CD4-positive, alpha-beta T cell (primary cell): Measurements from ENCODE around the gene EPHA1. TPM values are rescaled to one million over a fixed set of nuclear protein-coding genes. Genes with fewer than 3 reads are reported as not detected.

Experiments
- ATAC-seq: fragments of 200-7000 bp; cut with Tn5 transposase; one replicate; pipeline ENCODE4 v1.10.0; 2022; ENCODE audit warnings: mild to moderate bottlenecking; ENCODE audit not compliant: poor library complexity
- CTCF ChIA-PET: fragments of 350-600 bp; sonication (Branson Sonifier 250); formaldehyde crosslinking; loops from one replicate; lab custom pipeline; 2021; ENCODE audit warnings: antibody characterized with exemption, inconsistent platforms; lab: Charles Lee
- POLR2A ChIA-PET: fragments of 350-600 bp; sonication (Branson Sonifier 250); formaldehyde crosslinking; loops from one replicate; lab custom pipeline; 2021; ENCODE audit warnings: antibody characterized with exemption, inconsistent platforms; lab: Charles Lee
- DNase-seq, 14 experiments: peaks; one replicate each; pipeline ENCODE4 v3.0.0-alpha.2; 2013 to 2020; ENCODE audit warnings: mixed read lengths in 2 of 14
- H3K27ac ChIP-seq, 2 donors: one replicate each; pipeline versions ENCODE4 v1.5.1 to v1.7.0; 2013; ENCODE audit warnings: low read length in 2 of 2, low read depth in 1 of 2, mild to moderate bottlenecking in 1 of 2
- H3K27me3 ChIP-seq, 2 experiments: 1 replicate in 1 of 2; 2 replicates in 1 of 2; pipeline versions ENCODE4 v1.6.1 to v1.7.0; 2013; ENCODE audit warnings: low read length in 2 of 2, control low read depth in 1 of 2, mild to moderate bottlenecking in 1 of 2, moderate library complexity in 1 of 2; ENCODE audit not compliant: insufficient read depth in 2 of 2, control insufficient read depth in 1 of 2
- H3K36me3 ChIP-seq: one replicate; pipeline ENCODE4 v1.6.1; 2013; ENCODE audit warnings: low read length, control low read depth; ENCODE audit not compliant: insufficient read depth
- H3K4me1 ChIP-seq: one replicate; pipeline ENCODE4 v1.6.1; 2013; ENCODE audit warnings: low read length, control low read depth; ENCODE audit not compliant: insufficient read depth
- H3K4me3 ChIP-seq: one replicate; pipeline ENCODE4 v1.5.1; 2013; ENCODE audit warnings: mild to moderate bottlenecking, low read length, moderate library complexity
- H3K9me3 ChIP-seq, 2 experiments: 1 replicate in 1 of 2; 2 replicates in 1 of 2; pipeline versions ENCODE4 v1.6.1 to v1.7.0; 2013; ENCODE audit warnings: low read length in 2 of 2, mild to moderate bottlenecking in 2 of 2, control low read depth in 1 of 2, moderate library complexity in 1 of 2; ENCODE audit not compliant: control insufficient read depth in 1 of 2, insufficient read depth in 1 of 2
- H3K27ac Mint-ChIP-seq: one replicate; pipeline ENCODE4 v1.8.0; 2020; ENCODE audit warnings: mixed read lengths
- H3K27me3 Mint-ChIP-seq: one replicate; pipeline ENCODE4 v1.8.0; 2021; ENCODE audit warnings: mixed read lengths
- H3K36me3 Mint-ChIP-seq: one replicate; pipeline ENCODE4 v1.8.0; 2021; ENCODE audit warnings: low read depth, mixed read lengths
- H3K4me1 Mint-ChIP-seq: one replicate; pipeline ENCODE4 v1.8.0; 2021; ENCODE audit warnings: low read depth, mixed read lengths
- H3K4me3 Mint-ChIP-seq: one replicate; pipeline ENCODE4 v1.8.0; 2020; ENCODE audit warnings: mild to moderate bottlenecking, mixed read lengths
- H3K9me3 Mint-ChIP-seq: one replicate; pipeline ENCODE4 v1.8.0; 2020; ENCODE audit warnings: mixed read lengths
- CTCF ChIP-seq: fragments of 200-600 bp; IDR thresholded peaks from one replicate; pipeline ENCODE4 v1.8.0; 2022; ENCODE audit warnings: antibody characterized with exemption, mild to moderate bottlenecking
- intact Hi-C, 2 experiments: fragments of 100-400 bp; cut with DNase I in 1 of 2; cut with micrococcal nuclease in 1 of 2; formaldehyde crosslinking; loops; one replicate each; pipeline versions ENCODE4 v1.15.1 to v1.9.0; 2023 to 2025; cut with DNase I, micrococcal nuclease
- total RNA-seq, 174 experiments: library from RNA in 2 of 174; stranded (reverse) in 2 of 174; gene quantifications; one replicate each; pipeline ENCODE4 v1.2.3 and lab custom pipeline; 2021 to 2026

EPHA1 gene
- total RNA-seq, 2 experiments from 2014 or later: 16.0 to 19.0 TPM

GRCh38 chr7:143384661-143385631 is 23.7 kb downstream of the EPHA1 start:
- no peaks in the 10 kb centered on the region for H3K9me3 Mint-ChIP-seq
- H3K27me3 Mint-ChIP-seq: no peaks in the 10 kb centered on the region
- CTCF ChIA-PET: interaction anchor here (1.2 to 2.1 kb wide), 7 partner anchors 19 to 144 kb away, joined by 3 to 6 read pairs (median 4); no protein-coding TSS in a partner anchor

GRCh38 chr7:143384148-143384547 is 24.5 kb downstream of the EPHA1 start:
- CTCF ChIA-PET: interaction anchor here (0.8 to 2.1 kb wide), 8 partner anchors 20 to 144 kb away, joined by 3 to 6 read pairs (median 4); partner anchors contain the start of gene FAM131B
- no peak overlapping the region for H3K4me3 ChIP-seq
- POLR2A ChIA-PET: interaction anchor here (0.6 to 2.9 kb wide), 12 partner anchors 8 to 599 kb away, joined by 3 to 30 read pairs (median 4); partner anchors contain the start of genes EPHA1 and TCAF1
- H3K36me3 ChIP-seq: peaks cover 24% of the 10 kb centered on the region
- intact Hi-C loops: loop anchor here (5.0 to 10.0 kb wide), 2 partner anchors 529 to 577 kb away; partner anchors contain the start of gene EPHB6 (in 1 of the 2)
- H3K9me3 ChIP-seq: no peaks in the 10 kb centered on the region
- peaks cover 23% of the 10 kb centered on the region for H3K36me3 Mint-ChIP-seq
- H3K27ac ChIP-seq: no peak overlapping the region
- no peak for TF ChIP-seq CTCF
- H3K4me1 Mint-ChIP-seq: peaks cover 12% of the 10 kb centered on the region
- H3K4me3 Mint-ChIP-seq: no peak overlapping the region
- no peaks in the 10 kb centered on the region for H3K9me3 Mint-ChIP-seq
- peaks cover 77% of the 10 kb centered on the region for H3K4me1 ChIP-seq
- H3K27me3 Mint-ChIP-seq: no peaks in the 10 kb centered on the region
- DNase-seq: no peak
- no peaks in the 10 kb centered on the region for H3K27me3 ChIP-seq
- no peak for ATAC-seq
- H3K27ac Mint-ChIP-seq: no peak overlapping the region

More at GRCh38 chr7:143384661-143385631, 23.7 kb downstream of the EPHA1 start:
- POLR2A ChIA-PET: interaction anchor here (1.0 to 2.9 kb wide), 11 partner anchors 8 to 599 kb away, joined by 3 to 30 read pairs (median 4); partner anchors contain the start of genes EPHA1 and TCAF1
- peak overlapping the region; percentile 22 to 68 for H3K27ac ChIP-seq
- Mint-ChIP-seq H3K36me3 (peaks cover 27% of the 10 kb centered on the region), H3K4me3 (no peak overlapping the region), H3K4me1 (peaks cover 10% of the 10 kb centered on the region), H3K27ac (no peak overlapping the region)
- peaks cover 32% of the 10 kb centered on the region for H3K36me3 ChIP-seq
- DNase-seq (peak in 1 of 14 experiments; percentile 31), ATAC-seq (no peak)
- intact Hi-C loops: loop anchor here (5.0 to 10.0 kb wide), 2 partner anchors 530 to 578 kb away; partner anchors contain the start of gene EPHB6 (in 1 of the 2)
- no peak for TF ChIP-seq CTCF
- no peaks in the 10 kb centered on the region for H3K27me3 ChIP-seq
- H3K4me3 ChIP-seq: peak overlapping the region; percentile 13
- no peaks in the 10 kb centered on the region for H3K9me3 ChIP-seq
- peaks cover 72% of the 10 kb centered on the region for H3K4me1 ChIP-seq

- no peak for TF ChIP-seq CTCF
- H3K27ac Mint-ChIP-seq: no peak overlapping the region
- no peaks in the 10 kb centered on the region for H3K27me3 Mint-ChIP-seq
- peaks cover 19% of the 10 kb centered on the region for H3K36me3 Mint-ChIP-seq
- intact Hi-C loops: loop anchor here (2.0 to 10.0 kb wide), 3 partner anchors 21 to 576 kb away; partner anchors contain the start of gene EPHB6 (in 1 of the 2)
- peaks cover 18% of the 10 kb centered on the region for H3K36me3 ChIP-seq
- peaks cover 79% of the 10 kb centered on the region for H3K4me1 ChIP-seq
- H3K4me1 Mint-ChIP-seq: peaks cover 16% of the 10 kb centered on the region
- H3K9me3 Mint-ChIP-seq: no peaks in the 10 kb centered on the region
- H3K27ac ChIP-seq: peak overlapping the region in 1 of 2 donors; percentile 74
- H3K27me3 ChIP-seq: no peaks in the 10 kb centered on the region
- H3K9me3 ChIP-seq: no peaks in the 10 kb centered on the region
- DNase-seq (no peak), ATAC-seq (no peak)
- ChIA-PET POLR2A (interaction anchor here (0.6 to 2.9 kb wide), 8 partner anchors 8 to 585 kb away, joined by 3 to 30 read pairs (median 4); partner anchors contain the start of gene EPHA1), CTCF (interaction anchor here (0.8 to 2.1 kb wide), 8 partner anchors 20 to 143 kb away, joined by 3 to 6 read pairs (median 4); partner anchors contain the start of gene FAM131B)
- H3K4me3 ChIP-seq: peak overlapping the region; percentile 87
- no peak overlapping the region for H3K4me3 Mint-ChIP-seq
Measured at GRCh38 chr7:143383642-143383957, 25.1 kb downstream of the EPHA1 start.
